NOMO-1 (cell line): Measurements from ENCODE around the gene LITAF.
"Not testable (repeated sequence)": the region's sequence is repeated elsewhere in the genome, so short reads cannot be mapped to it uniquely, and the experiment has no call there.

ENCODE experiments used
- DNase-seq, 2 experiments: peaks; one replicate each; lab custom pipeline; 2025; ENCODE audit not compliant: unreplicated experiment in 2 of 2; lab: John Stamatoyannopoulos, UW

LITAF gene

DNA sequence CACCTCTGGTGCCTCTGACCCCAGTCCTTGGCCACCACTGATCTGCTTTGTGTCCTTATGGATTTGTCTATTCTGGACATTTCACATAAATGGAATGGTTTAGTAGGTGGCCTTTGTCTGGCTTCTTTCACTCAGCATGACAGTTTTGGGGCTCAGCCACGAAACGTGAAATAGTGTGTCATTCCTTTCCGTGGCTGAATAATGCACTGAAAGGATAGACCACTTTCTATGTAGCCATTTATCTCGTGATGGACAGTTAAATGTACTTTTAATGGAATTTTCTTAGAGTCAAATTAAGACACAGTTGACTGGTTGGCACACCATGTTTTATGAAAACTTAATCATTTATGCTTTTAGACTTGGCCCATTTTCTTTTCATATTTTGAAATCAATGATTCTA, 57.4 kb downstream of the LITAF start:
- DNase-seq: no peak

DNA sequence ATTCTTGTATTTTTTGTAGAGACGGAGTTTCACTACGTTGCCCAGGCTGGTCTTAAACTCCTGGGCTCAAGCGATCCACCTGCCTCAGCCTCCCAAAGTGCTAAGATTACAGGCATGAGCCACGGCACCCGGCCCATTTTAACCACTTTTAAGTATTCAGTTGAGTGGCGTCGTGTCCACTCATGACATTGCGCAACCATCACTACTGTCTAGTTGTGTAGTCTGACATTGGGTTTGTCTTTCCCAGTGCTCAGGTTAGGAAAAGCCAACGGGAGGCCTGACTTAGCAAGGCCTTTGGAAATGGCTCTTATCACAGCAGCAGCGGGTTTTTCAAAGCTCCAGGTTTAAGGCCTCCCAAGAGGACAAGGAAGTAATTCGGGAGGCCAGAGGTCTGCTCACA, 58.7 kb downstream of the LITAF start:
- no peak for DNase-seq

DNA sequence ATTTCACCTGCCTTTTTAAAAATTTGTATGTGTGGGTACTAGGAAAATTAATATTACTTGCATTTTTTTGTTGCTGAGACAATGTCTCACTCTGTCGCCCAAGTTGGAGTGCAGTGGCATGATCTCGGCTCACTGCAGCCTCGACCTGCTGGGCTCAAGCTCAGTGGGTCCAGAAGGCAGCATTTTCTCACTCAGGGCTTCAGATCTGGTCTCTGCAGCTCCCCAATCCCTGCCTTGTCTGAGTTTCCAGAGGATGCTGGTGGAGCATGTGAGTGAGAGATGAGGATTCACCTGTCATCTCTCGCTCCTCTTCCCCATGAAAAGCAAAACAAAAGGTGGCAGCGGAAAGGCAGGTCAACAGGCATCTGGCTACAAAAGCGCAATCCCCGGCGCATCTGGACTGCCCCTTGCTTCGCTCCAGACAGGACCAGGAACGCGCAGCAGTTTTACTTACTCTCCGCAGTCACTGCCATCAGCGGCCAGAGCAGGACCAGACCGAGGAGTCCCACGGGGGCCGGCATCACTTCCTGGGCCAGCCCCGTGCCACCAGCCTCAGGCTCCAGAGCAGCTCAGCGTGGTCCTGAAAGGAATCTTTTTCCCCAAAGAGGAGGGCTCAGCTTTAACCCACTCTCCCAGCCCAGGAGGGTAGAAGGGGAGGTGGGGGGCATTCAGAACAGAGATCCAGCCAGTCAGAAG, 59.9 kb downstream of the LITAF start:
- no peak for DNase-seq

DNA sequence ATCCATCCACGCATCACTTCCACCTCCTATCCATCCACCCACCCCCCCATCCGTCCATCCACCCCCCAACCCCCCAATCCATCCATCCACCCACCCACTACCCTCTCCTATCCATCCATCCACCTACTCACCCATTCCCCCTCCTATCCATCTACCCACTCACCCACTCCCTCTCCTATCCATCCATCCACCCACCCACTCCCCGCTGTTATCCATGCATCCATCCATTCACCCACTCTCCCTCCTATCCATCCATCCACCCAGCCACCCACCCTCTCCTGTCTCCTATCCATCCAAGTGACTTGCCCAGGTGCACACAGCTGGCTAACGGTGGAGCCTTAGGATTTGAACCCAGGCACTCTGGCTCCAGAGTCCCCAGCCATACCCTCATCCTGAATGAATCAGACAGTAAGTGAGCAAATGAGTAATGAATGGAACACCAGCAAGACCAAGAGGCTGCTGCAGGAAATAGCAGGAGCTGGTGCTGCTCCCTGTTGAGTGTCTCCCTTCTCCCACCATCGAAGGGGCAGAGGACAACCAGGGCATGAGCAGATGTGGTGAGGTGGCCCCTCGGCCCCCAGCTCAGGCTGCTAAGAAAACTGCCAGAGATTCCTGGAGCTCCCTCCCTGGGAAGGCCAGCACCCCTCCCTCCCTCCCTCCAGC, 62.5 kb downstream of the LITAF start:
- DNase-seq: no peak

DNA sequence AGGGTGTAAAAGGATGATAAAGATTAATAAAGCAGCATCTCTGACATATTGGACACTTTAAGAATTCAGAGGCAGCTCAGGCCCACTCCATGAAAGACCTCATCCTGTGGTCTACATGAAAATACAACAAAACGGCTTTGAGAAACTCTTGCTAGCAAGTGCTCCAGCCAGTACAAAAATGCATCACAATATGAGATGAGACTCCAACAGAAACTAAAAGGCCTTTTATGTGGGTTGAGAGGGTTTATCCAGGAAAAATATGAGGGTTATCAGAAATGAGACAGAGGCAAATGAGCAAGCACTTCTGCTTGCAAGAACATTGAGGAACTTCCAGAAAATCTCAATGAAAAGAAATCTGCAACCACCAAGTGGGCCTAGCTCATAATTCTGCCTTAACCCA, 65.7 kb downstream of the LITAF start:
- DNase-seq: no peak

DNA sequence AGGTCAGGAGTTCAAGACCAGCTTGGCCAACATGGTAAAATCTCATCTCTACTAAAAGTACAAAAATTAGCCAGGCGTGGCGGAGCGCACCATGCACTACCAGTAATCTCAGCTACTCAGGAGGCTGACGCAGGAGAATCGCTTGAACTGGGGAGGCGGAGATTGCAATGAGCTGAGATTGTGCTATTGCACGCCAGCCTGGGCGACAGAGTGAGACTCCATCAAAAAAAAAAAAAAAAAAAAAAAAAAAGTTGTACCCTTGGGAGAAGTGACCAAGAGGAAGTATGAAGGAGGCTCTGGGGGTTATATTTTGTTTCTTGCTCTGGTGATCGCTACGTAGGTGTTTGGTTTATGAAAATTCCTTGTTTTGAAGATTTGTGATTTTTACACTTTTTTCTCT, 66.3 kb downstream of the LITAF start:
- DNase-seq: no peak

DNA sequence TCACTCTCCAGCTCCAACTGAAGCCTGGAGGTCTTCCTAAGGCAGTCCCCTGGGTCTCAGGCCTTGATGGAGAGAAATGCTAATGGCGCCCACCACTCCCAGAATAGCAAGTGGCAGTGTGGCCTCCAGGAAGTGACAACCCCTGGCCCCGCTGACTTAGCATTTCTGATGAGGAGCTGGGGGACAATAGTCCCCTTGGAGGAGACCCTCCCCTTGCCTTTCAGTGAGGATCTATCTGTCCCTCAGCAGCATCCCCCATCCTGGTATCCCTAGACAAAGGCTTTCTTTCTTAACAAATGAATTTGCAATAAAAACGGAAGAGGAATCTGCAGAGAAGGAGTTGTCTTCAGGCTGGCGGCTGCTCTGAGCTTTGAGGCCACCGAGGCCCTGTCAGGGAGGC, 68.8 kb downstream of the LITAF start:
- DNase-seq: no peak

DNA sequence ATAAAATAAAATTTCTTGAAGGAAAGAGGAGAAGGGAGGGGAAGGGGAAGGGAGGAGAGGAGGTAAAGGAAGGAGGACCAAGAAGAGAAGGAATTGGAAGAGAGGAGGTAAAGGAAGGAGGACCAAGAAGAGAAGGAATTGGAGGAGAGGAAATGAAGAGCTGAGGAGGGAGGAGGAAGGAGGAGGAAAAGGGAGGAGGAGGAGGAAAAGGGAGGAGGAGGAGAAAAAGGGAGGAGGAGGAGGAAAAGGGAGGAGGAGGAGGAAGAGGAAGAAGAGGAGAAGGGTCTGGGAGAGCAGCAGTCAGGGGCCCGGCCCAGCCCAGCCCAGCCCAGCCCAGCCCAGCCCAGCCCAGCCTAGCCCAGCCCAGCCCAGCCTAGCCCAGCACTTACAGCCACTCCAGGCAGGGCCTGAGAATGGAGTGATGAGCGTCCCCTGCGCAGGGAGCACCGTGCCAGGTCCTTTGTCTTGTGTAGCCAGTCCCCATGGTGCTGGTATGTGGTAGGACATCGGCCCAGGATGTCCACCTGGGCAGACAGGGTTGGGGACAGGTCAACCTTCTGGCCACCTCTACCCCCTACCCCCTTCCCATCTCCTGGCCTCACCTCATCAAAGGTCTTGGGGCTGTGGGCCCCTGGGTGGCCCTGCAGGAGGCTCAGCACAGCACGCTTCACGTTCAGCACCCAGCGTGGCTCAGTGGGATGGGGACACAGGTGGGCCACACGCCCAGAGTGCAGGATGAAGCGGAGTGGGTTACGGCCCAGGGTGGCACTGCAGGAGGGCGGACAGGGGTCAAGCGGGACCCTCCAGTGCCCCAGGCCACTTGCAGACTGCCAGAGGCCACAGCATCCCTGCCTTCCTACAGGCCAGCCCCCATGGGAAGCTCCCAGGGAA, 70.9 kb downstream of the LITAF start:
- DNase-seq: no peak

DNA sequence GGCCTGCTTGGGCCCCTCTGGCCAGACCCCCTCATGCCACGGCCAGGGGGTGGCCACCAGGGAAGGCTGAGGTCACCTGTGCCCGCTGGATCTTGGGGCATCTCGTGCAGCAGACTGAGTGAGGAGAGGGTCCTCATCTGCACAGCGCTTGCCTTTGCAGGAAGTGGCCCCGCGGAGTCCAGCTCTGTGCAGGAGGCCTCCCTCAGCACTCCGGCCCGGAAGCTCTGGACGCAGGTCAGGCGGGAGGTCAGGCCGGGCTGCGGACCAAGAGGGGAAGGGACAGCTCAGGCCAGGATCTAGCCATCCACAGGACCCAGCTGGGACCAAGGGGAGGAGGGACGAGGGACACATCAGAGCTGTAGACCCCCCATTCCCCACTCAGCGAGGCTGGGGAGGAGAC, 72.4 kb downstream of the LITAF start:
- no peak for DNase-seq

DNA sequence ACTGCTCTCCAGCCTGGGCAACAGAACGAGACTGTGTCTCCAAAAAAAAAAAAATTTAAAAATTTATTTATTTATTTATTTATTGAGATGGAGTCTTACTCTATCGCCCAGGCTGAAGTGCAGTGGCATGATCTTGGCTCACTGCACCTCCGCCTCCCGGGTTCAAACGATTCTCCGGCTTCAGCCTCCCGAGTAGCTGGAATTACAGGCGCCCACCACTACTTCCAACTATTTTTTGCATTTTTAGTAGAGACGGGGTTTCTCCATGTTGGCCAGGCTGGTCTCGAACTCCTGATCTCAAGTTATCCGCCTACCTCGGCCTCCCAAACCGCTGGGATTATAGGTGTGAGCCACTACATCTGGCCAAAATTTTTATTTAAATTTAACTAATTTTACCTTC, 73.4 kb downstream of the LITAF start:
- DNase-seq: not testable (repeated sequence)

DNA sequence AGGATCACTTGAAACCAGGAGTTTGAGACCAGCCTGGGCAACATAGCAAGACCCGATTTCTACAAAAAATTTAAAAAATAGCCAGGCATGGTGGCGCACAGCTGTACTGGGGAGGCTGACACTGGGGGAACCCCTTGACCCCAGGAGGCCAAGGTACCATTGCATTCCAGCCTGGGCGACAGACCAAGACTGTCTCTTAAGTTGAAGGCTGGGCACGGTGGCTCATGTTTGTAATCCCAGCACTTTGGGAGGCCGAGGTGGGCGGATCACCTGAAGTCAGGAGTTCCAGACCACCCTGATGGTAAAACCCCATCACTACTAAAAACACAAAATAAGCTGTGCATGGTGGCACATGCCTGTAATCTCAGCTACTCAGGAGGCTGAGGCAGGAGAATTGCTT, 74.9 kb downstream of the LITAF start:
- no peak for DNase-seq

DNA sequence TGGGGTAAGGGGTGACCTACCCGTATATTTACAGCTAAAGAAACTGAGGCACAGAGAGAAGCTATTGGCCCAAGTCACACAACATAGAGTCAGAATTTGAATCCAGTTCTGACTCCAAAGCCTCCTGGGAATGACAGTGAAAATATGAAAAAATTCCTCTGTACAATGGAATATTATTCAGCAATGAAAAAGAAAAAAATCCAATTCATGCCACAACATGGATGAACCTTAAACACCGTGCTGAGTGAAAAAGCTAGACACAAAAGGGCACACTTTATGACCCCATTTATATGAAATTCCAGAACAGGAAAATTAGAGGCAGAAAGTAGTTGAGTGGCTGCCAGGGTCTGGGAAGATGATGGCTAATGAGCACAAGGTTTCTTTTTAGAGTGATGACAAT, 75.4 kb downstream of the LITAF start:
- DNase-seq: no peak

DNA sequence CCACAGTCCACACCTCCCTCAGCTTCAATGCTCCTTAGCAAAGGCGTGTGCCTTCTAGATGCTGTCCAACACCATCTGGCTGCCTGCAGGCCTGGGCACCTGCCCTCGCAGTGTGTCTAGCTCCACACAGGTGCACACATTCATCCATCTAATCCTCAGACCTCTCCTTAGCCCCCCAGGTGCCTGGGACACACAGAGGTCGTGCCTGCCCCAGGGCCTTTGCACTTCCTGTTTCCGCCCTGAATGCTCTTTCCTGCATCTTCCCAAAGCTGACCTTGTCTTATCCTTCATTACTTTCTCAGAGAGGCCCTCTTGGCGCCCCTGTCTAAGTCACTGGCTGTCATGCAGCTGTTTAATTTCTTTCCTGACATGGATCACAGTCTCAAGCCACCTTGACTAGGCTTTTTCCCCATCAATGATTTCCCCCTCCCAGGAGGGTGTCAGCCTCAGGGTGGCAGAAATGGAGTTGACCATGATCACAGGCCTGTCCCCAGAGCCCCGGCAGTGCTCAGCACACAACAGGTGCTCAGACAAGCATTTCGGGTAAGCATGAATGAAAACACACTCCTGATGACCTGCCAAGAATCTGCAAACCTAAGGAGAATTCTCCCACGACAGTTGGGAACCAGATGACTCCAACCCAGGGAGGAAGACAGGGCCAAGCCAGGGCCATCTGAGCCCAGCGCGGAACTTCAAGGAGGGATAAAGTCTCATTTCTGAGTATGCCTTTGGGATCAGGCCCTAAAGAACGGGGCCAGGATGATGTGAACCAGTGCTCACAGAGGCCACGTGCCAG, 76.3 kb downstream of the LITAF start:
- DNase-seq: no peak

DNA sequence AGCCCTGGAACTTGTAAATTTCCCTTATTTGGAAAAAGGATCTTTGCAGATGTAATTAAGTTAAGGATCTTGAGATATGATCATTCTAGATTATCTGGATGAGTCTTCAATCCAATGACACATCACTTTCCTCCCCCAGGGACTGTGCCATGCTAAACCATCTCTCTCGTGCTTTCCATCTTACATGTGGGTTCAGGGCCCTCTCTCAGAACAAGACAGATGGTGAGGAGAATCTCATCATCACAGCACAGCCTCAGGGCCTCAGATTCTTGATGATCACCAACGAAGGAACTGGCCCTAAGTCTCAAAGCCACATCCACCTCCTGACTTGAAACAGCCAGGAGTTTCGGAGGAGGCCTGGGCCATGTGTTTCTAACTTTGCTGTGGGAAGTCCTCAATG, 78.7 kb downstream of the LITAF start:
- DNase-seq: no peak

DNA sequence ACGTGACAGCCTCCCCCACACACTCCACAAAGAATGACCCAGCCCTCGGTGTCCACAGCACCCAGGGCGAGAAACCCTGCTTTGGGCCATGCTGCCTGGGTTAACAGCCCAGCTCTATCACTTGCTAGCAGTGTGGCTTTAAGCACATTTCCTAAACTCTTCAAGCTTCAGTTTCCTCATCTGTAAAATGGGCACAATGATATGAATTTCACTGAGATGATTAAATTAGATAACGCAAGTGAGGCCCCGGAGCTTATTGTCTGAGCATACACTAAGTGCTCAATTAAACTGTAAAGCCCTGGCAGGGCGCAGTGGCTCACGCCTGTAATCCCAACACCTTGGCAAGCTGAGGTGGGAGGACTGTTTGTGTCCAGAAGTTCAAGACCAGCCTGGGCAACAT, 79.4 kb downstream of the LITAF start:
- DNase-seq: no peak

DNA sequence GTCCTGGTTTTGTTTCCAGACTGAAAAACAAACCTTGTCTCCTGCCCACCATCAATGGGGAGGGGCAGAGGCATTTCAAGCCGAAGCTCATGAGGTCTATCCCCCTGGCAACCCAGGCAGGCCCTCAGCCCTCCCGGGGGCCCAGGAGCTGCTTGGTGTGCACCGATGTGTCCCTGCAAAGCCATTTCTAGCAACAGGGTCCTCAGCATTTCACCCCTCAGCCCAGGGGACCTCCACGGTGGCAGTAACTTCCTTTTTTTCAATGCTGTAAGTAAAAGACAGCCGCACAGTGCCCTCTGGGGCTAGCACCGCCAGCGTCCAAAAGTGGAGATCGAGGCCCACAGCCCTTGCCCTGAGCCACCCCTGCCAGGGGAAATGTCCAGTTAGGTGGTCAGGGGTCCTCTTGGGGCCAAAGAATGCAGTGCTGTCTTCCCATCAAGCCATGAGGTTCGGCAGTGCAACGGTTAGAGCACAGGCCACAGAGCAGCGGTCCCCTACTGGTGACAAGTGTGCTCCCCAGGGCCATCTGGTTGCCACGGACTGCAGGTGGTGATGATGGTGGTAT, 79.9 kb downstream of the LITAF start:
- DNase-seq: peak in 1 of 2 experiments; percentile 7

DNA sequence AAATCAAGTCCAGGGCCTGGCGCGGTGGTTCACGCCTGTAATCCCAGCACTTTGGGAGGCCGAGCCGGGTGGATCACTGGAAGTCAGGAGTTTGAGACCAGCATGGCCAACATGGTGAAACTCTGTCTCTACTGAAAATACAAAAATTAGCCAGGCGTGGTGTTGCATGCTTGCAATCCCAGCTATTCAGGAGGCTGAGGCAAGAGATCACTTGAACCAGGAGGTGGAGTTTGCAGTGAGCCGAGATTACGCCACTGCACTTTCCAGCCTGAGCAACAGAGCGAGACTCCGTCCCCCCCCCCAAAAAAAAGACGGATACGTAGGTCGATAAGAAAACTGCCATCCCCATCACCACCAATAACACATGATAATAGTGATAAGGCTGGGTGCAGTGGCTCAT, 82.5 kb downstream of the LITAF start:
- not testable (repeated sequence) for DNase-seq

DNA sequence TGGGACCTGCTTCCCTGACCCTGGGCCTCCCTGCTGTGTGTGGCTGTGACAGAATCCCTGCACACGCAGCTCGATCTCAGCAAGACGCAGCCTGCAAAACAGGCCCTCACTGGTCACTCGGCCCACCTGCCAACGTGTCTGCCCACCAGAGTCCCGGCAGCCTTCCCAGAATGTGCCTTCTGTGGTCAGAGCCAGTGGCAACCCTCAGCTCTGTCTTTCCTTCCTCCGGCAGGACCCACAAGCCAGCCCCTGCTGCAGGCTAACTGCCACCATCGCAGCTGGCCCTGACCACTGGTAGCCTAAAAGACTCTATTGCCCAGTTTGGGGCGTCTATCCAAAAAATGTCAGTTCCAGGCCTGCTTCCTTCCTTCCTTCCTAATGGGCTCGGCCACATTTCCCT, 83.2 kb downstream of the LITAF start:
- no peak for DNase-seq

DNA sequence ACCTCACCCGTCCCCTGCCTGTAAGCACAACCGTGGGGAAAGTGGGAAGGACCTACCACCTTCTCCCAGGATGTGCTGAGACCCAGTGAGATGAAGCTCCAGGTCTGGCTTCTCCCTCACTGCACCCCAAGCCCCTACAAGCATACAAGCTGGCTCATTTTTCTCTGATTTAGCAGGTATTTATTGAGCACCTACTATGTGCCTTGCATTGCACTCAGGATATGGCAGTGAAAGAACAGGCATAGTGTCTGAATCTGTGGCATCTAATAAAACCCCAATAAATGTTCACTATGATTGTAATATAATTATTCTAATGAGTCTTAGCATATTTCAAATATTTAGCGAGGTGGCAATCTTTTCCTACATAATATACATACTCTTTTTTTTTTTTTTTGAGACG, 84.5 kb downstream of the LITAF start:
- no peak for DNase-seq

DNA sequence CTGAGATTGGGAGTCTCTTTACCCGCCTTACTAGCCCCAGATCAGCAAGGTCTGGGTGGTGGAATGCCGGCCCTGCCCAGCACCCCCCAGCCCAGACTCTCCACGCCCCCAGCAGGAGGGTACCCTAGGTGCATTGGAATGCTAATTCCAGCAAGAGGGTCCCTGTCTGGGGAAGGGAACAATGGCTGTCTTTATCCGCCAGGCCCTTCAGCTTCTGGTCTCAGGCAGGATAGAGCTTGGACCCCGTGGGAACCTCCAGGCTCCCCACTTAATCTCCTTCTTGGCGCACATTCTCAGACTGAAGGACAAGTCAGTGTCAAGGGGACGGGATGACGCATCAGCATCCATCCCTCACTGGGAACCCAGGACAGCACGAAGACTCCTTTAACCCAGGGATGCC, 85.1 kb downstream of the LITAF start:
- DNase-seq: no peak
